ENCODE results near the gene PPP1R14B. TPM values are rescaled to one million over a fixed set of nuclear protein-coding genes. Genes with fewer than 3 reads are reported as not detected.

PPP1R14B gene
- total RNA-seq, 4 donors from 2014 or later: 127 to 220 (median 158) TPM

- no peaks in the 10 kb centered on the region for H3K9me3 ChIP-seq
- peaks cover 80% of the 10 kb centered on the region for H3K4me1 ChIP-seq
- peak in 1 of 2 donors; percentile 86 for DNase-seq (ENCODE audit: low spot score in 2 of 2)
- no peaks in the 10 kb centered on the region for H3K27me3 ChIP-seq
- 0% methylated on average over 20 of the region's 63 CpGs for WGBS
- peak overlapping the region; percentile 97 for H3K27ac ChIP-seq
- H3K36me3 ChIP-seq: peaks cover 32% of the 10 kb centered on the region
- peak overlapping the region; percentile 84 for H3K4me3 ChIP-seq
- peak in 1 of 3 donors; percentile 25 for TF ChIP-seq POLR2AphosphoS5 (IDR thresholded peaks at IDR 0.05)
- no peak for TF ChIP-seq POLR2A (IDR thresholded peaks at IDR 0.05)
These were observed 5.0 kb downstream of the PPP1R14B start for GRCh38 chr11:64241491-64242374.

DNA sequence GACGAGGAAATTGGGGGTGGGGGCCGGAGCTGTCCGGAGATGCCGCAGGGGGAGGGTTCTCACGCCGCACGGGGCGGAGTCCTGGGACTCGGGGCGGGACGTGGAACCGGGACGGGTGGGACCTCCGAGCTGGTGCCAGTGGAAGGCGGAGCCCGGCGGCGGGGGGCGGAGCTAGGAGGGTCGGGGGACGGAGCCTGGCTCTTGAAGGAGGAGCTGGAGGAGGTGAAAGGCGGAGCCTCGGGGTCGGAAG, 5.6 kb downstream of the PPP1R14B start:
- peaks cover 32% of the 10 kb centered on the region for H3K36me3 ChIP-seq
- TF ChIP-seq CTCF (IDR thresholded peaks at IDR 0.05) (no peak), POLR2A (IDR thresholded peaks at IDR 0.05) (no peak), POLR2AphosphoS5 (IDR thresholded peaks at IDR 0.05) (no peak), EP300 (IDR thresholded peaks at IDR 0.05) (no peak)
- WGBS: 0% methylated on average over 1 of the region's 24 CpGs
- DNase-seq (ENCODE audit: low spot score in 2 of 2): peak; percentile 100
- H3K27me3 ChIP-seq: no peaks in the 10 kb centered on the region
- H3K9me3 ChIP-seq: no peaks in the 10 kb centered on the region
- H3K27ac ChIP-seq: peak overlapping the region; percentile 97
- H3K4me3 ChIP-seq: peak overlapping the region; percentile 84
- H3K4me1 ChIP-seq: peaks cover 82% of the 10 kb centered on the region

- peaks cover 82% of the 10 kb centered on the region for H3K4me1 ChIP-seq
- DNase-seq (ENCODE audit: low spot score in 2 of 2): peak; percentile 98
- WGBS: 2% methylated on average over 16 of the region's 58 CpGs
These were observed 6.1 kb downstream of the PPP1R14B start, which contains the start of gene FKBP2 for GRCh38 chr11:64240435-64241240. TSS of gene FKBP2 (plus strand) at chr11:64241095. CDS start at chr11:64242388, 1,293 bp downstream.

DNA sequence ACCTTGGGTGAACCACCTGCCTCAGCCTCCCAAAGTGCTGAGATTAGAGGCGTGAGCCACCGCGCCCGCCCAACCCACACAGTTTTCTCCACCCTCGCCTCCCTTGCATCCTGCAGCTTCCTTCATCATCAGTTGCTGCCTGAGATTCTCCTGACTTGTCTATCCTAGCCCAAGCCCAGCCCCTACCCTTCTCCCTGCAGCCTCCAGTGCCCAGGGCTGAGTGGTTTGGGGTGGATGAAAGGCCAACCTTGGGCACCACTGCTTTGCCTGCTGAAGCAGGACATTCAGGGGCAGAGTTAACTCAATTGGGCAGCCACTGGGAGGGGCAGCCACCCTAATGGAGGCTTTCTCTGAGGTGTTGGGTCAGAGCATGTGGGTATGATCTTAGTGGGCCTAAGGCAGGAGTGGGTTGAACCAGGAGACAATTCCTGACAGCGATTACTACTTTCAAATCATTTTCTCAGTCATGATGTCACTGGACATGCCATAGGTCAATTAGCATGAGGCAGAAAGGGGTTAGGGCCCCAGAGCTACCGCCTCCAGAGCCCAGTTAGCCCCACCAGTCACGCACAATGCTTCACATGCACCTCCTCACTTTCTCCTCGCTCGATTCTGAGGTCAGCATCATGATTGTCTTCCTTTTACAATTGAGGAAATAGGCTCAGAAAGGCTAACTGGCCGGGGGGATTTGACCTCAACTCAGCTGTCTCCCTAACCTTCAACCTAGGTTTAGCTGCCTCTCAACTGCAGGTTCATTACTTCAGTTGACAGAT, 6.9 kb downstream of the PPP1R14B start:
- Histone ChIP-seq H3K36me3 (peaks cover 32% of the 10 kb centered on the region), H3K4me3 (peak overlapping the region; percentile 84), H3K27ac (peak overlapping the region; percentile 97), H3K27me3 (no peaks in the 10 kb centered on the region), H3K9me3 (no peaks in the 10 kb centered on the region), H3K4me1 (peaks cover 82% of the 10 kb centered on the region)
- DNase-seq (ENCODE audit: low spot score in 2 of 2): no peak
- WGBS: 84% methylated on average over 10 of the region's 11 CpGs
- TF ChIP-seq POLR2AphosphoS5 (IDR thresholded peaks at IDR 0.05) (no peak), CTCF (IDR thresholded peaks at IDR 0.05) (no peak), EP300 (IDR thresholded peaks at IDR 0.05) (no peak), POLR2A (IDR thresholded peaks at IDR 0.05) (no peak)

More at GRCh38 chr11:64240435-64241240, 6.1 kb downstream of the PPP1R14B start, which contains the start of gene FKBP2:
- Histone ChIP-seq H3K27ac (peak within 1 kb of the TSS; percentile 97), H3K9me3 (no peaks in the 10 kb centered on the region), H3K36me3 (peaks cover 32% of the 10 kb centered on the region), H3K27me3 (no peaks in the 10 kb centered on the region), H3K4me3 (peak within 1 kb of the TSS; percentile 84)
- TF ChIP-seq CTCF (IDR thresholded peaks at IDR 0.05) (no peak), POLR2A (IDR thresholded peaks at IDR 0.05) (peak; percentile 61 to 86), POLR2AphosphoS5 (IDR thresholded peaks at IDR 0.05) (peak in 2 of 3 donors; percentile 36 to 97), EP300 (IDR thresholded peaks at IDR 0.05) (no peak)

DNA sequence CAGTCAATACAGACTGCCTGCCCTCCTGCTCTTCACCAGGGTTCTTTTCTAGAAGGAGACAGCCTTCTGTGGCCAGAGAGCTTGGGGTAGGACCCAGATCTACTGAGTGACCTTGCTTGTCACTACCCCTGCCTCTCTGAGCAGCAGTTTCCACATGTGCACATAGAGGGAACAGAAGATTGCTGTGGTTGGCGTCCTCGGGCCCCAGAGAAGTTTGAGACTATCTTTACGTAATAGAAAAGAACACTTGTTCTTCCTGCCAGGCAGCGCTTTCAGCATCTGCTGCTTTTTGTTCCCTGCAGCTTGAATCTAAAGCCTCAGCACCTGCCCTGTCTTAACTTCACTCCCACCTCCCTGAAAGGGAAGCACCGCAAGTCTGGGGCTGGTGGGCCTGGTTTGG, 7.7 kb downstream of the PPP1R14B start:
- no peaks in the 10 kb centered on the region for H3K9me3 ChIP-seq
- peaks cover 79% of the 10 kb centered on the region for H3K4me1 ChIP-seq
- TF ChIP-seq POLR2A (IDR thresholded peaks at IDR 0.05): no peak
- TF ChIP-seq POLR2AphosphoS5 (IDR thresholded peaks at IDR 0.05): no peak
- no peak for TF ChIP-seq CTCF (IDR thresholded peaks at IDR 0.05)
- TF ChIP-seq EP300 (IDR thresholded peaks at IDR 0.05): no peak
- peaks cover 29% of the 10 kb centered on the region for H3K36me3 ChIP-seq
- no peaks in the 10 kb centered on the region for H3K27me3 ChIP-seq
- 64% methylated on average over 5 of the region's 5 CpGs for WGBS
- no peak overlapping the region for H3K4me3 ChIP-seq
- no peak for DNase-seq (ENCODE audit: low spot score in 2 of 2)
- peak overlapping the region; percentile 97 for H3K27ac ChIP-seq
